RWPE1 (cell line): Measurements from ENCODE around the gene PTRH1.

Experiments
- CTCF ChIA-PET: fragments of 350-600 bp; sonication (Branson Sonifier 250); formaldehyde crosslinking; extraction: SDS; loops from one replicate; lab custom pipeline; 2021; lab: Yijun Ruan, JAX
- POLR2A ChIA-PET: fragments of 400-600 bp; formaldehyde crosslinking; extraction: SDS; loops from one replicate; lab custom pipeline; 2020; ENCODE audit warnings: antibody characterized with exemption; ENCODE audit not compliant: low non-redundant PET; lab: Yijun Ruan, JAX
- DNase-seq: peaks from one replicate; pipeline ENCODE4 v3.0.0; 2012; ENCODE audit warnings: low spot score
- H3K27ac ChIP-seq: fragments of 450-650 bp; 2 replicates; pipeline ENCODE4 v1.5.1; 2017
- CTCF ChIP-seq: fragments of 450-650 bp; conservative IDR thresholded peaks from 2 replicates; pipeline ENCODE4 v1.5.1; 2017; ENCODE audit warnings: low read depth, mild to moderate bottlenecking

PTRH1 gene

GRCh38 chr9:127723444-127723843 lies 8.0 kb upstream of the PTRH1 start:
- TF ChIP-seq CTCF, result no peak
- ChIA-PET CTCF (interaction anchor here (5.6 kb wide), 1 partner anchor 11 kb away, joined by 30 read pairs; the partner anchor contains the start of gene TOR2A), POLR2A (no interaction called here)
- peak overlapping the region; percentile 95 for H3K27ac ChIP-seq
- DNase-seq, result no peak

GRCh38 chr9:127723013-127723412 lies 7.5 kb upstream of the PTRH1 start:
- TF ChIP-seq CTCF, result no peak
- DNase-seq, result no peak
- ChIA-PET POLR2A (no interaction called here), CTCF (interaction anchor here (5.6 kb wide), 1 partner anchor 11 kb away, joined by 30 read pairs; the partner anchor contains the start of gene TOR2A)
- peak overlapping the region; percentile 95 for H3K27ac ChIP-seq

- DNase-seq, result no peak
- POLR2A ChIA-PET, result interaction anchor here (0.6 kb wide), 1 partner anchor 128 kb away, joined by 11 read pairs; no protein-coding TSS in a partner anchor
Observed at GRCh38 chr9:127722055-127722745, 6.7 kb upstream of the PTRH1 start.

GRCh38 chr9:127721391-127721821 lies 5.9 kb upstream of the PTRH1 start:
- no peak; the same call in 1 of the 2 replicates for TF ChIP-seq CTCF
- peak; percentile 93 for DNase-seq
- ChIA-PET CTCF (interaction anchor here (1.0 to 5.6 kb wide), 2 partner anchors 13 to 64 kb away, joined by 6 to 30 read pairs; partner anchors contain the start of gene TOR2A), POLR2A (interaction anchor here (0.6 kb wide), 1 partner anchor 30 kb away, joined by 3 read pairs; no protein-coding TSS in a partner anchor)
- peak overlapping the region; percentile 95 for H3K27ac ChIP-seq

More at GRCh38 chr9:127722055-127722745, 6.7 kb upstream of the PTRH1 start:
- CTCF ChIA-PET, result interaction anchor here (1.0 to 5.6 kb wide), 2 partner anchors 12 to 63 kb away, joined by 6 to 30 read pairs; partner anchors contain the start of gene TOR2A
- H3K27ac ChIP-seq, result peak overlapping the region; percentile 95
- TF ChIP-seq CTCF, result no peak

- no peak for DNase-seq
- ChIA-PET CTCF (interaction anchor here (5.6 kb wide), 1 partner anchor 13 kb away, joined by 30 read pairs; the partner anchor contains the start of gene TOR2A), POLR2A (no interaction called here)
- no peak for TF ChIP-seq CTCF
- peak overlapping the region; percentile 95 for H3K27ac ChIP-seq
Observed at GRCh38 chr9:127720865-127721227, 5.4 kb upstream of the PTRH1 start.

- ChIA-PET CTCF (interaction anchor here (5.6 kb wide), 1 partner anchor 14 kb away, joined by 30 read pairs; the partner anchor contains the start of gene TOR2A), POLR2A (no interaction called here)
- TF ChIP-seq CTCF, result no peak
- peak overlapping the region; percentile 95 for H3K27ac ChIP-seq
- DNase-seq, result no peak
Observed at GRCh38 chr9:127720031-127720864, 4.8 kb upstream of the PTRH1 start.
